Subcutaneous adipose tissue (tissue), 4 donors: Measurements from ENCODE around the gene LSAMP. TPM values are rescaled to one million over a fixed set of nuclear protein-coding genes. Genes with fewer than 3 reads are reported as not detected.

Source experiments
- total RNA-seq, 4 donors: library from RNA; depleted of rRNA; stranded (reverse); fragments of >200 nt; gene quantifications; one replicate each; pipeline ENCODE4 v1.1.0, GENCODE V29; 2016
- TF ChIP-seq, protein P1 (sequence below): fragments of 450-650 bp; IDR thresholded peaks from one replicate; pipeline ENCODE4 v1.5.1; 2016; ENCODE audit warnings: low read depth, mild to moderate bottlenecking, control low read depth, antibody characterized with exemption, moderate library complexity

Gene LSAMP
- total RNA-seq, 4 donors from 2014 or later = 0.38 to 1.7 (median 0.71) TPM

DNA sequence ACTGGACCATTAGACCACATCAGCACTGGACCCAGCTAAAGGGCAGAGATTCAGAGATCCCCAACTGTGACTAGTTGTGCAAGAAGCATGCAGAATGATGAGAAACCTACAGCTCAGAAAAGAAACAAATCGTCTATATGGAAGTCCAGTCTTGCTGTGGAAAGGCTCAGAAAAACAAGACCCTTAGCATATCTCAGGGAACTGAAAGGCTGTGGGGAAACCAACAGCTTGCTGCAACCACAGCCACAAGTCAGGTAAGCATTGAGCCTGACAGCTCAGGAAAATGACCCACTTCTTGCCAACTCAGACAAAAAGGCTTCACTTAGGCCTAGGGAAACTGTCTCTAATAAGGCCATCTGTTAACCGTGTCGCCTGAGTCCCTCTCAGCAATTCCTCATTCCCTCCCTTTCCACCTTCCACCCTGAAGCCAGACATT lies 145.6 kb downstream of the LSAMP start:
- TF ChIP-seq, protein P1, sequence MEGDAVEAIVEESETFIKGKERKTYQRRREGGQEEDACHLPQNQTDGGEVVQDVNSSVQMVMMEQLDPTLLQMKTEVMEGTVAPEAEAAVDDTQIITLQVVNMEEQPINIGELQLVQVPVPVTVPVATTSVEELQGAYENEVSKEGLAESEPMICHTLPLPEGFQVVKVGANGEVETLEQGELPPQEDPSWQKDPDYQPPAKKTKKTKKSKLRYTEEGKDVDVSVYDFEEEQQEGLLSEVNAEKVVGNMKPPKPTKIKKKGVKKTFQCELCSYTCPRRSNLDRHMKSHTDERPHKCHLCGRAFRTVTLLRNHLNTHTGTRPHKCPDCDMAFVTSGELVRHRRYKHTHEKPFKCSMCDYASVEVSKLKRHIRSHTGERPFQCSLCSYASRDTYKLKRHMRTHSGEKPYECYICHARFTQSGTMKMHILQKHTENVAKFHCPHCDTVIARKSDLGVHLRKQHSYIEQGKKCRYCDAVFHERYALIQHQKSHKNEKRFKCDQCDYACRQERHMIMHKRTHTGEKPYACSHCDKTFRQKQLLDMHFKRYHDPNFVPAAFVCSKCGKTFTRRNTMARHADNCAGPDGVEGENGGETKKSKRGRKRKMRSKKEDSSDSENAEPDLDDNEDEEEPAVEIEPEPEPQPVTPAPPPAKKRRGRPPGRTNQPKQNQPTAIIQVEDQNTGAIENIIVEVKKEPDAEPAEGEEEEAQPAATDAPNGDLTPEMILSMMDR = no peak

DNA sequence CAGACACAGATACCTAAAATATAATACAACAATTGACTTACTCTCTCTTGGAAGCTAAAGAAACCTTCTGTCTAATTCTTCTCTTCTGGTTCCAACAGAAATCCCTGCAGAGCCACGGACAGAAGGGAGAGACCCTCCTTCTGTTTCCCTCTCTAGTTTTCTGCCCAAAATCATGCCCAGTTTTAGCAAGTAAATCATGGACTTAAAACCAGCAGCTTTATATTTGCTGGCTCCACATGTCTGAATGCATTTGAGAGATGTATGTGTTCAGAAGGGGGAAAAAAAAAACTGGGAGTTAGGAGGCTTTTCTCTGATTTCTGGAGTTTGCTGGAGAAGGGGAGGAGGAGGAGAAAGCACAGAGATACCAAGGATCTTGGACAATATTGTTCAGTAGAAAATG lies 147.1 kb downstream of the LSAMP start:
- TF ChIP-seq, protein P1 = no peak

DNA sequence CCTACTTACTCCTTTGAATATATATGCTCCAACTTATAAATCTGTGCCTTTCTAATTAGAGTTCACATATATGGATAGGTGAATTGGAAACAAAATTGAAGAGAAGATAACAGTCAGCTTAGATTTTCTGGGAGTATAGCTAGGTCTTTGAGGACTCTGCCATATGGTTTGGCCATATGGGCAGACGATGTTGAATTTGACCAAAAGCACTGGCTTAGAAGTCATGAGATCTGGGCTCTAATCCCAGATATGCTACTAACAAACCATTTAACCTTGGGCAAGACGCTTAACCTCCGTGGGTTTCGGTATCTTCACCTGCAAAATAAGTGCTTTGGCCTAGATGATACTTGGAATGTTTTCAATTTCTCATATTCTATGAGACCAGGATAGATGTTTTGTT lies 154.1 kb downstream of the LSAMP start:
- TF ChIP-seq, protein P1 = no peak

DNA sequence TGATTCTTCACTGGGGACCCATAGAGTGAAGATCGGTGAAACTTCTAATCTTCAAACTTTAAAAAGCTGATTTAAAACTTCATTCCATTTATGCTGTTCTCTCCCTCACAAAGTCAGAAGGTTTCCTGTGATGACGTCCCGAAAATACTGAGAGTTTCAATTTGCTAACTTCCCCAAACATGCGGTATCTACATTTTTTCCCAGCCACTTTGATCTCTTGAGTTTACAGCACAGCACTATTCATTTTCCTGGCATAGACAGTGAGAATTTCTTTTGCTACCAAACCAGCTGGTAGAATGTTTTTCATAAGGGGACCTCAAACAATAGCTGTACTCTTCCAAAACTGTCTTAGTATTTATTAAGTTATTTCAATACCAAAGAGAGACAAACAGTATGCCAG lies 156.8 kb downstream of the LSAMP start:
- TF ChIP-seq, protein P1 = no peak

DNA sequence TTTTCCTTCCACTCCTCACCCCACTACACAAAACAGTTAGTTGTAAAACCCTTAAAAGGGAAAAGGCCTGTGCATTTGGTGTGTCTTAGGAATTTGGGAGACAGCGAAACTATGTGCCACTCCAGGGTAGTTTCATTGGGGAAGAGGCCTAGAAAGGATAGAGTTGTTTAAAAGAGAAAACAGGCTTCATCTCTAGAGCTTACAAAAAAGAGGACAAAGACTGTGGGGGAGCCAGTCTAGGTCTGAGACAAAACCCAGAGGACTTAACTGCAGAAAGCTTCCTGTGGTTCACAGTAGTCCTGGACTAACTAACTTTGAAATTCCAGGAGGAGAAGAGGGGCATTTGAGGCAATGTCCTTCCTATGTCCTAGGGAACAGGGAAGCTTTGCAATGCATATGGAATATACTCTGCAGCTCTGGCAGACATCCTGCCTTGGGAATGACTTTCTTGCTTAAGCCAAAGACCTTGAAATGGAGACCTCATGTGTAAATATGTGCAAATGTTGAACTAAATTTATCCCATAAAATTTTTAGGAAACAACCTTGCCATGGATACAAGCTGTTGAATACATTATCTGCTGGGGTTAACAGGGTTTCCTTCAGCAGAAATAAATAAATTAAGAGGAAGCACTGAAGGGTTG lies 159.4 kb downstream of the LSAMP start:
- TF ChIP-seq, protein P1 = no peak

DNA sequence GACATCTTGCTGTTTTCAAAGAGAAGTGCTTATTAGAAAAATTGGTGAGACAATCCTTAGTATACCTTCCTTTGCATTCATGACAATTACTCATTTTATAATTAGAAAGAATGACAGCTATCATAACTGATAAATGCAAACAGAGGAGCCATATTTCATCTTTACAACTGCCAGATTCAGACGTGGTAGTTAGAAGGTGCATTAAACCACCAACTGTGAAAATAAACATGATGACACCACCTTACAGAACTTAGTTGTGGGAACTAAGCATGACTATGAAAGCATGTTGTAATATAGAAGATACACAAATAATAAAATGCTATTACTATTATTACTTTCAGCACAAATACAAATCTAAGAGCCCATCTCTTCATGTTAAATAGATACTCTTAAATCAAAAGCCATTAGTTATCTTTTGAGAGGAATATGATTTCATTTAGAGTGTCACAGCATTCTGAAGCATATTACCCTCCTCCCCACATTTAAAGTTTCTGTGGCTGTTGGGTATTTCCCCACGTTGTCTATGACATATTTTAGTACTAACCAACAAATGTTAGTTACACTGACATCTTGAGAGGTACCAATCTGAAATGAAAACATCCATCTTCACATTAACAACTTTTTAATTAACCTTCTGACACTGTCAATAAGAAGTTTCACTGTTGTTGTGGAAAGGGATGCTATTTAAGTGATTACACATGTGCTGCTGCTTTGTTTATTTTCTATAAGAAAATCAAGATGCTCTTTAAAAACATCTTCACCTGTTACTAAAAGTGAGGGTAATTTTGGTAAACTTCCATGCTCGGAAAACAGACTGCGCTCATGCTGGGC lies 163.8 kb downstream of the LSAMP start:
- TF ChIP-seq, protein P1 = no peak

DNA sequence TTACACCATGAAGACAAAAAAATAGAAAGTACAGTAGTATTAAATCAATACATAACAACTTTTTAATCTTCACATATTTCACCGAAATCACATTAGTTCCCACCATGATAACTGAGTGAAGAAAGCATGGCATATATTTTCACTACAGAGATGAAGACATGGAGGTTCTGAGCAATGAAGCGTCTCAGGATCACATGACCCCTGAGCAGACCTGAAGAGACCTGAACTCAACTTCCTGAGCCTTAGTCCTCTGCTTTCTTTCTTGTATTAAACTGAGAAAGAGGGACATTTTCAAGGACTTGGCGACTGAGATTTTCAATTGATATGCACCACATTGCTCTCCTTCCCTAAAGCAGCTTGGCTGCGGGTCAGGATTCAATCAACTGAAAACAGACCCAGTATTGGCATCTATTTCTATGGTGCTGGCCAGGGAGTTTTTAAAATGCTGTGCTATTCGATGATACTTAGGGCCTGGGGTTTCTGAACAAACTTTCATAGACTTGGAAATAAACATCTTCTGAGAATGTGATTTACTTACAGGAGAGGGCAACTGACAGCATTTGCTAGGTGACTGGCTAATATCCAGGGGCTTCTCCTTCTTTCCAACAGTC lies 165.1 kb downstream of the LSAMP start:
- TF ChIP-seq, protein P1 = no peak
